ENCODE data around the gene ANKRD40CL.

GRCh38 chr17:50758989-50759544 lies 8.3 kb downstream of the ANKRD40CL start:
- TF ChIP-seq CTCF (IDR thresholded peaks at IDR 0.05; ENCODE audit: low read depth, low read length, missing input control) (no peak), RAD21 (IDR thresholded peaks at IDR 0.05) (no peak), EGR1 (IDR thresholded peaks at IDR 0.05; ENCODE audit: low read depth in 2 of 2) (no peak), MAX (IDR thresholded peaks at IDR 0.05) (no peak), YY1 (IDR thresholded peaks at IDR 0.05) (no peak), JUND (IDR thresholded peaks at IDR 0.05) (no peak), REST (IDR thresholded peaks at IDR 0.05) (no peak), SP1 (IDR thresholded peaks at IDR 0.05) (no peak)

Measured in liver (tissue), 3 donors.